Gastroesophageal sphincter (tissue), 3 donors: ENCODE measurements around the gene ZKSCAN8.
"Not testable (repeated sequence)": the region's sequence is repeated elsewhere in the genome, so short reads cannot be mapped to it uniquely, and the experiment has no call there.

Experiments
- EP300 ChIP-seq: sonication (generic); formaldehyde crosslinking; IDR thresholded peaks from one replicate; pipeline ENCODE4 v1.6.1; 2017; ENCODE audit warnings: antibody characterized with exemption, mild to moderate bottlenecking
- POLR2A ChIP-seq, 2 donors: fragments of 450-650 bp; IDR thresholded peaks; one replicate each; pipeline ENCODE4 v1.6.1; 2017; ENCODE audit warnings: antibody characterized with exemption in 2 of 2, mild to moderate bottlenecking in 2 of 2, moderate library complexity in 1 of 2
- POLR2AphosphoS5 ChIP-seq: sonication (generic); formaldehyde crosslinking; IDR thresholded peaks from one replicate; pipeline ENCODE4 v1.6.1; 2017; ENCODE audit warnings: antibody characterized with exemption
- TF ChIP-seq, protein P1 (sequence below), 4 experiments: fragments of 200-600 bp in 2 of 4; fragments of 450-650 bp in 2 of 4; sonication (generic) in 1 of 4; IDR thresholded peaks; one replicate each; pipeline ENCODE4 v1.5.1; 2017 to 2019; ENCODE audit warnings: antibody characterized with exemption in 4 of 4, mild to moderate bottlenecking in 2 of 4, moderate library complexity in 2 of 4

- TF ChIP-seq, protein P1, sequence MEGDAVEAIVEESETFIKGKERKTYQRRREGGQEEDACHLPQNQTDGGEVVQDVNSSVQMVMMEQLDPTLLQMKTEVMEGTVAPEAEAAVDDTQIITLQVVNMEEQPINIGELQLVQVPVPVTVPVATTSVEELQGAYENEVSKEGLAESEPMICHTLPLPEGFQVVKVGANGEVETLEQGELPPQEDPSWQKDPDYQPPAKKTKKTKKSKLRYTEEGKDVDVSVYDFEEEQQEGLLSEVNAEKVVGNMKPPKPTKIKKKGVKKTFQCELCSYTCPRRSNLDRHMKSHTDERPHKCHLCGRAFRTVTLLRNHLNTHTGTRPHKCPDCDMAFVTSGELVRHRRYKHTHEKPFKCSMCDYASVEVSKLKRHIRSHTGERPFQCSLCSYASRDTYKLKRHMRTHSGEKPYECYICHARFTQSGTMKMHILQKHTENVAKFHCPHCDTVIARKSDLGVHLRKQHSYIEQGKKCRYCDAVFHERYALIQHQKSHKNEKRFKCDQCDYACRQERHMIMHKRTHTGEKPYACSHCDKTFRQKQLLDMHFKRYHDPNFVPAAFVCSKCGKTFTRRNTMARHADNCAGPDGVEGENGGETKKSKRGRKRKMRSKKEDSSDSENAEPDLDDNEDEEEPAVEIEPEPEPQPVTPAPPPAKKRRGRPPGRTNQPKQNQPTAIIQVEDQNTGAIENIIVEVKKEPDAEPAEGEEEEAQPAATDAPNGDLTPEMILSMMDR (IDR thresholded peaks at IDR 0.05), result not testable (repeated sequence)
- TF ChIP-seq POLR2A (IDR thresholded peaks at IDR 0.05); POLR2AphosphoS5; EP300: not testable (repeated sequence)
Observed at GRCh38 chr6:28122283-28122682, 19.4 kb upstream of the ZKSCAN8 start.
